ENCODE measurements around the gene PPP3CB.

The PPP3CB gene

DNA sequence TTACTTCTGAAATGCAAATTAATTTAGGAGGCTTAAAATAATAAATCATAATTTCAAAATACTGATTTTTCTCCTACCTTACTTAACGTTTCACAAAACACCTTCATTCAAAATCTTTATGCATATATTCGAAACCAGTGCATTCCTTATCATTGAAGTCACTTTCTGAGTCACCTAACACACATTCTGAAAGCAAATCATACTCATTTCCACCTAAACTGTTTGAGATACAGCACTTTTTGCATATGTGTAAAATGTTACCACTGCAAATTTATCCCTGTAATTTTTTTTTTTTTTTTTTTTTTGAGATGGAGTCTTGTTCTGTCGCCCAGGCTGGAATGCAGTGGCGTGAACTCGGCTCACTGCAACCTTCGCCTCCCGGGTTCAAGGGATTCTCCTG lies 15.7 kb downstream of the PPP3CB start:
- no peak for DNase-seq (ENCODE audit: low read depth)

GRCh38 chr10:73478636-73479035 lies 17.2 kb downstream of the PPP3CB start:
- DNase-seq (ENCODE audit: low read depth), result no peak

GRCh38 chr10:73471226-73471625 lies 24.6 kb downstream of the PPP3CB start:
- DNase-seq (ENCODE audit: low read depth), result no peak

DNA sequence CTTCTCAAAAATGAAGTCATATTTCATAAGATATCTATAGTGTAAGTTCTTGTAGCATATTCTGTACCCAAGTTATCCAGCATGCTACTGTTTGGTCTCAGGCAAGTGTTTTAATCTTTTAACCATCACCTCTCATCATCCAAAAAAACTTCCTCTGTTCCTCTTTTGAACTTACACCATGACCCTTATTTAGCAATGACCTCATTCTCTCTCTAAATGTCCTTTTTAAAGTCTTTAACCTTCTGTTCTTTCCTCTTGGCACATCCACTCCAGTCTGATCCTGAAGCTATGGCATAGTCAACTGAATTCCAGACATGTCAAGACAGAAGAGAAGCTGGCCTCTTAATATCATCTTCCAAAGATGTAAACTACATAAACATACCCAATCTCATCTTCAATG lies 26.2 kb downstream of the PPP3CB start:
- DNase-seq (ENCODE audit: low read depth), result no peak

DNA sequence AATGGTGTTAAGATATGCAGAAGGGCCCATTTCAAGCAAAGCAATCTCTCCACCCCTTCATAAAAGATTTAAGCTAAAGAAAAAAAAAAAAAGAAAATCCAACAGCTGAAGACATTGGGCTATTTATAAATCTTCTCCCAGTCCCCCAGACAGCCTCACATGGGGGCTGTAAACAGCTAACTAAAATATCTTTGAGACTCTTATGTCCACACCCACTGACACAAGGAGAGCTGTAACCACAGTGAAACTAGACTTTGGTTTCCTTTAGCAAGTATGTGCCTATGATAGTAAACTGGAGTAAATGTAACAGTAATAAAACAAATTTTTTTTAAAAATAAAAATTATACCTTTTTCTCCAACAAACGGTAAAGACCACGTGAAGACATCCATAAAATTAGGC lies 28.6 kb downstream of the PPP3CB start:
- DNase-seq (ENCODE audit: low read depth), result no peak

- DNase-seq (ENCODE audit: low read depth), result no peak
These were observed 29.7 kb downstream of the PPP3CB start for GRCh38 chr10:73465978-73466726.

DNA sequence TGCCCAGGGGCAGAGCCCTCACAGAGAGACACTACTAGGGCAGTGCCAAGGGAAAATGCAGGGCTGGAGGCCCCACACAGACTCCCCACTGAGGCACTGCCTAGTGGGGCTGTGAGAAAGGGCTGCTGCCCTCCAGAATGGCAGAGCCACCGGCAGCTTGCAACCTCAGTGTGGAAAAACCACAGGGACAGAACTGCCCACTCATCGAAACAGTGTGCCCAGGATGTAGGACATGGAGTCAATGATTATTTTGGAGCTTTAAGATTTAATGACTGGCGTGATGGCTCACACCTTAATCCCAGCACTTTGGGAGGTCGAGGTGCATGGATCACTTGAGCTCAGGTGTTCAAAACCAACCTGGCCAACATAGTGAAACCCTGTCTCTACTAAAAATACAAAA lies 34.9 kb downstream of the PPP3CB start:
- DNase-seq (ENCODE audit: low read depth), result no peak

DNA sequence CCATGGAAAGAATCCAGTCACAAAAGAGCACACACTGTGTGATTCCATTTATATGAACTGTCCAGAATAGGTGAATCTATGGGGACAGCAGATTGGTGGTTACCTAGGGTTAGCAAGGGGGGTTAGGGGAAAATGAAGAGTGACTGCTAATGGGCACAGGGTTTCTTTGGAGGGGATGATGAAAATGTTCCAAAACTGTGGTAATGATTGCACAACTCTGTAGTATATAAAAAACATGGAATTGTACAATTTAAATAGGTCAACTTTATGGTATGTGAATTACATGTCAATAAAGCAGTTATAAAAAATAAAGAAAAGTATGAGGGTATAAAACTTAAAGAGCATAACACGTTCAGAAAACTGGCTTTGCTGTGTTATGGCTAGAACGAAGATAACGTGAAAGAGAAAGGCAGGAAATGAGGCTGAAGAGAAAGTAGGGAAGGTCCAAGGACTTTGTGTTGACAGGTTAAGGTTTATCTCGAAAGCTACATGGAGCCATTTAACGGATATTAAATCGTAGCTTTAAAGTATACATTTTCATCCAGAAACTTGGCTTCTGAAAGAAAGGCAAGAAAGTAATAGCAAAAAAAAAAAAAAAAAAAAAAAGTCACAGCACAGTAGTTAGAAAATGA lies 36.0 kb downstream of the PPP3CB start:
- DNase-seq (ENCODE audit: low read depth), result no peak

DNA sequence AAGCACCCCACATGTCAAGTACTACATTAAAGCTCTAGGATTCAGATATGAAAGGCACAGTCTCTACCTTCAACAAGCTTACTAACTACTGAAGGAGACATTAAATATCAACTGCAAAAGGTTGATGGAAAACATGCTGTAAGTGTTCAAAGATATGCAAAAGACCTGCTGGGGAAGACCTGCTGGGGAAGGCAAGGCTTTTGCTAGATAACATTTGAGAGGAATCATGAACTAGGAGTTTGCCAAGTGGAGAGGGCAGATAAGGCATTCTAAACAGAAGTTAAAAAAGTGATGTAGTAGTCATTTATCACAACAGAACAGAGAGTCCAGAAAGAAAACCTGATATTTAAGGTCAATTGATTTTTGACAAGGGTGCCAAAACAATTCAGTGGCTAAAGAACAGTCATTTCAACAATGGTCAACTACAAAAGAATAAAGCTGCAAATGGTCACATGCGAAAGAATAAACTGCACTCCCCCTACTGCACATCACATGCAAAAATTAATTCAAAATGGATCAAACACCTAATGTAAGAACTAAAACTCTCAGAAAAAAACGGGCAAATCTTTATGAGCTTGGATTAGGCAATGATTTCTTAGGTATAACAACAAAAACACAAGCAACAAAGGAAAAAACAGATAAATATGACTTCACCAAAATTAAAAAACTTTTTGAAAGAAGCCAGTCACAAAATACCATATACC lies 39.5 kb downstream of the PPP3CB start:
- DNase-seq (ENCODE audit: low read depth), result no peak

- DNase-seq (ENCODE audit: low read depth), result no peak
These were observed 46.7 kb downstream of the PPP3CB start for GRCh38 chr10:73449113-73449512.

GRCh38 chr10:73448384-73448783 lies 47.4 kb downstream of the PPP3CB start:
- DNase-seq (ENCODE audit: low read depth), result no peak

GRCh38 chr10:73446926-73447325 lies 48.9 kb downstream of the PPP3CB start:
- no peak for DNase-seq (ENCODE audit: low read depth)

- no peak for DNase-seq (ENCODE audit: low read depth)
These were observed 51.4 kb downstream of the PPP3CB start for GRCh38 chr10:73444457-73444856.

DNA sequence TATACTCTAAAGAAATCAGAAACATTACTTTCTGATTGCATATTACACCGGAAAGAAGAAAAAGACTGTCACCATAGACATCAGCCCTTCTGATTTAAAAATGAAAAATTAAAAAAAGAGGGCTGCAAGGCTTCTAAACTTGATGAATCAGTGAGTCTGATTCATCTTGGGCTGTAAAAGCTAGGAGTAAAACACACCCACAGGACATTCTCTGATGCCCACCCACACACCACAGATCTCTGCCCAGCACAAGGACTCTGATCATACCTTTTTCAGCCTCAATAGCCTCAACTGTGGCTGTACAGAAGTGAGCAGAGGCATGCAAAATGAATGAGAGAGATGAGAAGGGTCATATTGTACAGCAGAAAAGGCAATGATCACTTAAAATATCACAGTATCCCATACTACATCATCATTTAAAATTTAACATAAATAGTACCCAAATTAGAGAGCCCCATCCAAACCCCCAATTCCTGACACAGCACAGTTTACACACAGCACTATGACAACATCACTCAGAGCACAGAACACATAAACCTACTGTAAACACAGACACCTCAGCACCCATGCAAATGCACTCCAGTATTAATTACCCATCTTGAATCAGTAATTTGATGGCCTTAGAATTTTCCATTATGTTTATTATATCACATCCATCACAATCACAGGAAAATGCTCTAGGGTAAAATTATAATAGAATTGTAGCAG lies 56.1 kb downstream of the PPP3CB start:
- DNase-seq (ENCODE audit: low read depth), result no peak

DNA sequence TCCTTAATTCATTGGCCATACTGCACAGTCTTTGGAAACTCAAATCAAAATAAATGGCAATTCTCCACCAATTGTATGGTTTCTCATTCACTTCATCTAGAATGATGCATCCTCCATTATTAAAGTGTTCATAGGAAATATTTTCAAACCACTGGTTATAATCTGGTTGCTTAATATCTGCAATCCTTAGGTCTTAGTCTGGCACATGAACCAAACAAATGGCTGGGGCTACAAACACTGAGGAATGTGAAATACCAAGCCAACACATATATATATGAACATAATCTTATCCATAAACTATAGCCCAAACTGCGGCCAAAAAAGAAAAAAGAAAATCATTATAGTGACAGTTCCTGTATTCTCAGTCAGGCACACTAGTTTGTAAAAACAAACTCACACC lies 56.8 kb downstream of the PPP3CB start:
- DNase-seq (ENCODE audit: low read depth), result no peak

DNA sequence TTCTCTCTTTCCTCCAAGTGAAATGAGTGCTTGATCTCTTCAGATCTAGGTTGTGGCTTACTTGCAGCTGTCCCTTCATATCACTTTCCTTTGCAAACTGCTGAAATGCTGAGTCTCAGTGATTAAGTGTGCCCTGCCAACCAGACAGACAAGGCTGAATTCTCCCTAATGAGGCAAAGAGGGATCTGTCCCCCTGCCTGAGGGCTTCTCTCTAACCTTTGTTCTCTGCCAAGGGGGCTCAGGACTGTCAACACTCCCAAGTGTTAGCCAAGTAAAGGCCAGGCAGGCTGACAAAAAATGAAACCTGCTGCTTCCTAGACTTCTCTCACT lies 62.3 kb downstream of the PPP3CB start, which contains the start of gene MSS51:
TSS of gene MSS51 (minus strand) at position 24 of the 330 bp plus-strand sequence. CDS start 5,277 bp downstream, outside the sequence.
- no peak for DNase-seq (ENCODE audit: low read depth)

DNA sequence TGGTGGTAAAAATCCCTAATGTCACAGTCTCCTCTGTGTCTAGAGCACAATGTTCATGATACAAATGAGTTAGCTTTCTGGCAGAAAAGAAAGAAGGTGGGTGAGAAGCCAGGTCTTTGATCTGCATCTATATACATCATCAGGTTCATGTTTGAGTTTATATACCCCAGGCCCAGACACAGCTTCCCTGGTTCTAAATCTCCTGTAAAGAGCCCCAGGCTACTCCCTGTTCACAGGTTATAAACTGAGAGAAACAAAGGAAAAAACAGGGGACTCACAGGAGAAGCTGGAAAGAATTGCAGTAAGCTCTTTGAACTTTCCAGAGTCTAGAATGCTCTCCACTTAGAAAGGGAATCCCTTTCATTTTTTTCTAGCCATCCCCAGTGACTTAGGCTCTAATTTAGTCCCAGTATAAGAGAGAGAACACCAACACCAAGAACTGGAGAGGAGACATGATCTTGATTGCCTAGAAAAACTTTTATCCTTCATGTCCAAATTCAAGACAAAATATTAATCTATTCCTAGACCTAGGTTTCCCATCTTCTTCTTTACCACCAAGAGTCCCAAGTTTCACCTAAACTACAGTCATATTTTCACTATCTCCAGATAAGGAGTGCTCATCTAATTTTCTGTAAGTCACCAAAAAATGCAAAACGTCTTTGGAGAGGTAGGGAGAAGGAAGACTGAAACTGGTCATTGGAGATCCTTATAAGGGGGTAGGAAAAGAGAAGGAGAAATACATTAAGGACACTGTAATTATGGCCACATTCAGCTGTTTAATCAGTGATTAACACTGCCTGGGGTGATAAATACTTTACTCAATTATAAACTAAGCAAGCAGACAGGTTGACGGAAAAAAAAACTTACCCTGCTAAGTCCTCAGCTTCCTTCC lies 62.9 kb downstream of the PPP3CB start:
- no peak for DNase-seq (ENCODE audit: low read depth)

DNA sequence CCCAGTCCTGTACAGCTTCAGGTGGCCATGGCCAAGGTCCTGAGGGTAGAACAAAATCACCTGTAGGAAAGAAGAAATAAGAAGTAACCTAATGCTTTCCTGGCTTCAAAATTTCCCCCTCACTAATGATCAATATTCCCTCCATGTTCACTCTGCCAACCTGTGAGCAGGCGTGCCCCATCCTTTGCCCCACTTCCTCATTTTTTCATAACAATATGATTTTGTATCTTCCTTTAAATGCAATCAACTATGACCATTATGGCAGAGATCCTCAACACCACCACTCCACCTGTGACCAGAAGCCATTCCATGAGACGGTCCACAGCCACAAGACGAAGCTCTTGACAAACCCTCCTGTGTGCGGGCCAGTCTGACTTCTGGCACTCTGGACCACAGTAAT lies 69.5 kb downstream of the PPP3CB start:
- no peak for DNase-seq (ENCODE audit: low read depth)

DNA sequence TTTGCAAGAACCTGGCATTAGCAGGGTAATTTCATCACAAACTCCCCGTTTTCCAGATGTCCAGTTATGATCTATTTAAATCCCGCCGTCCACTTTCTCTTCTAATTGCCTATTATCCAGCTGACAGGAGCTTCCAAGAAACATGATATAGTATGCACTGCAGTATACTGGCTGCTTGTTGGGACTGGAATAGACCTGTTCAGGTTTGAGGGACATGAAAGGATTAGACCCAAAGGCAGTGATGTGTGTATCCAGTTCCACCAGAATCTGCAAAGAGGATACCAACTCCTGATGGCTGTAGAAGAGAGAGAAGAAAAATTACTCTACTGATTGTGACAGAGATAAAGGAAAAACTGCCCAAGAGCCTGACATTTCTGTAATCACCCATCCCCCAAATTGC lies 71.3 kb downstream of the PPP3CB start:
- DNase-seq (ENCODE audit: low read depth), result no peak

- DNase-seq (ENCODE audit: low read depth), result no peak
These were observed 72.5 kb downstream of the PPP3CB start for GRCh38 chr10:73423309-73423708.

- no peak for DNase-seq (ENCODE audit: low read depth)
These were observed 79.3 kb downstream of the PPP3CB start for GRCh38 chr10:73416571-73416970.
